Spinal cord (tissue), 10 donors: ENCODE measurements around the gene CYP4B1. TPM values are rescaled to one million over a fixed set of nuclear protein-coding genes. Genes with fewer than 3 reads are reported as not detected.
"Not testable (repeated sequence)": the region's sequence is repeated elsewhere in the genome, so short reads cannot be mapped to it uniquely, and the experiment has no call there.

Experiments used
- DNase-seq, 6 donors: peaks; one replicate each; pipeline versions ENCODE4 v3.0.0 to v3.0.0-alpha.2; 2013 to 2015; ENCODE audit warnings: low spot score in 6 of 6, low read depth in 4 of 6
- H3K27ac ChIP-seq: one replicate; pipeline ENCODE4 v1.5.1; 2013; ENCODE audit warnings: low read depth, low read length, control low read depth
- H3K27me3 ChIP-seq: one replicate; pipeline ENCODE4 v1.6.1; 2013; ENCODE audit warnings: low read length; ENCODE audit not compliant: control insufficient read depth, insufficient read depth
- H3K36me3 ChIP-seq: one replicate; pipeline ENCODE4 v1.6.1; 2013; ENCODE audit warnings: low read length; ENCODE audit not compliant: control insufficient read depth, insufficient read depth
- H3K4me1 ChIP-seq: one replicate; pipeline ENCODE4 v1.6.1; 2013; ENCODE audit warnings: low read length; ENCODE audit not compliant: control insufficient read depth, insufficient read depth
- H3K4me3 ChIP-seq: one replicate; pipeline ENCODE4 v1.5.1; 2013; ENCODE audit warnings: low read depth, low read length, control low read depth
- H3K9me3 ChIP-seq: one replicate; pipeline ENCODE4 v1.6.1; 2013; ENCODE audit warnings: low read length; ENCODE audit not compliant: control insufficient read depth, insufficient read depth
- WGBS: methylation state at CpG from one replicate; pipeline ENCODE4 v1.1.5; 2013; ENCODE audit warnings: missing lambda C conversion rate; ENCODE audit not compliant: insufficient coverage; 5-methylcytosine and 5-hydroxymethylcytosine counted together
- polyA plus RNA-seq, 2 donors: library from polyadenylated mRNA; unstranded; fragments of 120-200 nt; gene quantifications; one replicate each; pipeline ENCODE4 v1.2.1, GENCODE V29; 2013; ENCODE audit not compliant: insufficient read length in 2 of 2
- total RNA-seq, 2 donors: library from RNA; depleted of rRNA in 1 of 2; stranded (reverse); fragments of 120-200 nt in 1 of 2; fragments of >200 nt in 1 of 2; gene quantifications; one replicate each; pipeline versions ENCODE4 v1.2.3 to v1.2.4, GENCODE V29; 2013 to 2014
- donor health status: healthy.

The CYP4B1 gene
- total and polyA plus RNA-seq, 4 donors: 0.33 to 0.66 (median 0.53) TPM

DNA sequence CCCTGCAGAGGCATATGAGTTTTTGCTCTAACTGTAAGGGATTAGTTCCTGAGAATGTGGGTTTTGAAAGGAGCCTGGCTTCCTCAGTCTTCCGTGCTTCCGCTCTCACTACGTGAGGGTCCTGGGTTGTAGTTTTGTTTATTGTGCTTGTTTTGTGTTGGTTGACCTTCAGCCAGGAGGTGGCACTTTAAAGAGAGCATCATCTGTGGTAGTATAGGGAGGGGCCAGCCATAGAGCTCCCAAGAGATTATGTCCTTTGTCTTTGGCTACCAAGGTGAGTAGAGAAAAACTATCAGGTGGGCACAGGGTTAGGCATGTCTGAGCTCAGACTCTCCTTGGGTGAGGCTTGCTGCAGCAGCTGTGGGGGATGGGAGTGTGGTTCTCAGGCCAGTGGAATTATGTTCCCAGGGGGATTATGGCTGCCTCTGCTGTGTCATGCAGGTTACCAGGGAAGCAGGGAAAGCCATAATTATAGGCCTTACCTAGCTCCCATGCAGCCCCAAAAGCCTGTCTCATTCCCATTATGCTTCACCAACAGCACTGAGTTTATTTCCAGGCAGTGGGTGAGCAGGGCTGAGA, 23.5 kb downstream of the CYP4B1 start:
- Histone ChIP-seq H3K9me3 (no peaks in the 10 kb centered on the region), H3K4me1 (no peaks in the 10 kb centered on the region), H3K4me3 (no peak overlapping the region), H3K27ac (no peak overlapping the region), H3K36me3 (no peaks in the 10 kb centered on the region), H3K27me3 (no peaks in the 10 kb centered on the region)
- no peak for DNase-seq
- WGBS: 89% methylated on average over 3 of the region's 3 CpGs

DNA sequence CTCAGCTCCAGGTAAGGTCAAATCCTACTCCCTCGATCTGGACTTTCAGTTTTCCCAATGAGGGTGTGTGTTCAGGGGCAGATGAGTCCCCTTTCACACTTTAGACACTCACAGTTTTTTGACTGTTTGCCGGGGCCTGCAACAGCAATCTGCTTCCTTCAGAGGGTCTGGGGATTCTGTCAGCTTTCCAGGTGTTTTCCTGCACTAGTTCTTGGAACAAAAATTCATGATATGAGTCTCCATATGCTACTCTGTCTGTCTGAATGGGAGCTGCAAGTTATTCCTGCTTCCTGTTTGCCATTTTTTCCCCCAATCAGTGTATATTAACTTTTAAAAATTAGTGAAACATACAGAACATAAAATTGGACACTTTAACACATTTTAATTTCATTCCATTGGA, 24.3 kb downstream of the CYP4B1 start:
- 75% methylated on average over 1 of the region's 2 CpGs for WGBS
- Histone ChIP-seq H3K4me1 (no peaks in the 10 kb centered on the region), H3K4me3 (no peak overlapping the region), H3K36me3 (no peaks in the 10 kb centered on the region), H3K27me3 (no peaks in the 10 kb centered on the region), H3K9me3 (no peaks in the 10 kb centered on the region), H3K27ac (no peak overlapping the region)
- DNase-seq: peak in 1 of 6 donors; percentile 79

DNA sequence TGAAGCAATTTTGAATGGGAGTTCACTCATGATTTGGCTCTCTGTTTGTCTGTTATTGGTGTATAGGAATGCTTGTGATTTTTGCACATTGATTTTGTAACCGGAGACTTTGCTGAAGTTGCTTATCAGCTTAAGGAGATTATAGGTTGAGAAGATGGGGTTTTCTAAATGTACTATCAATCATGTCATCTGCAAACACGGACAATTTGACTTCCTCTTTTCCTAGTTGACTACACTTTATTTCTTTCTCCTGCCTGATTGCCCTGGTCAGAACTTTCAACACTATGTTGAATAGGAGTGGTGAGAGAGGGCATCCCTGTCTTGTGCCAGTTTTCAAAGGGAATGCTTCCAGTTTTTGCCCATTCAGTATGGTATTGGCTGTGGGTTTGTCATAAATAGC, 28.0 kb downstream of the CYP4B1 start:
- H3K9me3 ChIP-seq, H3K36me3 ChIP-seq, DNase-seq, H3K27me3 ChIP-seq, H3K27ac ChIP-seq, H3K4me1 ChIP-seq, H3K4me3 ChIP-seq: not testable (repeated sequence)
- WGBS: no CpG with 5 or more reads among the region's 2 CpGs

DNA sequence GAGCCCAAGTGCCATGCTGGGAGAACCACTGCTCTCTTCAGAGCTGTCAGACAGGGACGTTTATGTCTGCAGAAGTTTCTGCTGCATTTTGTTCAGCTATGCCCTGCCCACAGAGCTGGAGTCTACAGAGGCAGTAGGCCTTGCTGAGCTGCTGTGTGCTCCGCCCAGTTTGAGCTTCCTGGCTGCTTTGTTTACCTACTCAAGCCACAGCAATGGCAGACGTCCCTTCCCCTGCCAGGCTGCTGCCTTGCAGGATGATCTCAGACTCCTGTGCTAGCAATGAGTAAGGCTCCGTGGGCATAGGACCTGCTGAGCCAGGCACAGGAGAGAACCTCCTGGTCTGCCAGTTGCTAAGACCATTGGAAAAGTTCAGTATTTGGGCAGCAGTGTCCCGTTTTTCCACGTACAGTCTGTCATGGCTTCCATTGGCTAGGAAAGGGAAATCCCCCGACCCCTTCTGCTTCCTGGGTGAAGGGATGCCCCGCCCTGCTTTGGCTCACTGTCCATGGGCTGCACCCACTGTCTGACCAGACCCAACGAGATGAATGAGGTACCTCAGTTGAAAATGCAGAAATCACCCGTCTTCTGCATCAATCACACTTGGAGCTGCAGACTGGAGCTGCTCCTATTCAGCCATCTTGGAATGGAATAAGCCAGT, 31.9 kb downstream of the CYP4B1 start:
- Histone ChIP-seq H3K27me3 (peaks cover 2% of the 10 kb centered on the region), H3K9me3 (no peaks in the 10 kb centered on the region), H3K4me1 (no peaks in the 10 kb centered on the region), H3K4me3 (no peak overlapping the region), H3K36me3 (no peaks in the 10 kb centered on the region), H3K27ac (no peak overlapping the region)
- 83% methylated on average over 10 of the region's 10 CpGs for WGBS
- DNase-seq: no peak

DNA sequence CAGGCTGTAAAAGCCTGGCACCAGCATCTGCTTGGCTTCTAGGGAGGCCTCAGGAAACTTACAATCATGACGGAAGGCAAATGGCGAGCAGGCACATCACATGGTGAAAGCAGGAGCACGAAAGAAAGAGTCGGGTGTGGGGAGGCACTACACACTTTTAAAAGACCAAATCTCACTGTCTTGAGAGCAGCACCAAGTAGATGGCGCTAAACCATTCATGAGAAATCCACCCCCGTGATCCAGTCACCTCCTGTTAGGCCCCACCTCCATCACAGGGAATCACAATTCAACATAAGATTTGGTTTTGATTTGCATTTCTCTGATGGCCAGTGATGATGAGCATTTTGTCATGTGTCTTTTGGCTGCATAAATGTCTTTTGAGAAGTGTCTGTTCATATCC, 36.6 kb downstream of the CYP4B1 start:
- H3K36me3 ChIP-seq, H3K4me1 ChIP-seq, H3K27ac ChIP-seq, DNase-seq, H3K4me3 ChIP-seq, H3K27me3 ChIP-seq, H3K9me3 ChIP-seq: not testable (repeated sequence)
- WGBS: 73% methylated on average over 4 of the region's 6 CpGs

DNA sequence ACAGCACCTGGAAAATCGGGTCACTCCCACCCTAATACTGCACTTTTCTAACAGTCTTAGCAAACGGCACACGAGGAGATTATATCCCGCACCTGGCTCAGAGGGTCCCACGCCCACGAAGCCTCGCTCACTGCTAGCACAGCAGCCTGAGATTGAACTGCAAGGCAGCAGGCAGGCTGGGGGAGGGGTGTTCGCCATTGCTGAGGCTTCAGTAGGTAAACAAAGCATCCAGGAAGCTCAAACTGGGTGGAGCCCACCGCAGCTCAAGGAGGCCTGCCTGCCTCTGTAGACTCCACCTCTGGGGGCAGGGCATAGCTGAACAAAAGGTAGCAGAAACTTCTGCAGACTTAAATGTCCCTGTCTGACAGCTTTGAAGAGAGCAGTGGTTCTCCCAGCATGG, 47.5 kb downstream of the CYP4B1 start:
- H3K27ac ChIP-seq, H3K4me3 ChIP-seq, H3K4me1 ChIP-seq, DNase-seq, H3K27me3 ChIP-seq, H3K36me3 ChIP-seq, H3K9me3 ChIP-seq: not testable (repeated sequence)
- 93% methylated on average over 8 of the region's 9 CpGs for WGBS

DNA sequence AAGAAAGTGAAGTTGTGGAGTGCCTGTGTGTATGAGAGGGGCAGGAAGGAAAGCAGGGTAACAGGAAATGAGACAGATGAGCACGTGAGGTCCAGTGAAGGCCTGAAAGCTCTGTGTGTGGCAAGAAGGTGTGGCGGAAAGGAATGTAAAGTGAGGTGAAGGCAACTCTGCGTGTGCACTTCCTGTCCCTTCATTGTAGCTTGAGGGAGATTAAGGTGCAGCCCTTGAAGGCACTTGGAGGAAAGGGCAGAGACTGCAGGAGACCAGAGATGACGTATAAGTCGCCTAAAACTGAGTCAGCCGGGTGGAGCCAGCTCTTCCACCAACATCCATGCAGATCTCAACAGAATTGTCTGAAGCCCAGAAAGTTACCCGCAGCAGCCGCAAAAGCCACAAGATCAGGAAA, 58.8 kb downstream of the CYP4B1 start:
- H3K4me3 ChIP-seq, H3K9me3 ChIP-seq, H3K27me3 ChIP-seq, DNase-seq, H3K4me1 ChIP-seq, H3K27ac ChIP-seq, H3K36me3 ChIP-seq: not testable (repeated sequence)
- WGBS: no CpG with 5 or more reads among the region's 8 CpGs

DNA sequence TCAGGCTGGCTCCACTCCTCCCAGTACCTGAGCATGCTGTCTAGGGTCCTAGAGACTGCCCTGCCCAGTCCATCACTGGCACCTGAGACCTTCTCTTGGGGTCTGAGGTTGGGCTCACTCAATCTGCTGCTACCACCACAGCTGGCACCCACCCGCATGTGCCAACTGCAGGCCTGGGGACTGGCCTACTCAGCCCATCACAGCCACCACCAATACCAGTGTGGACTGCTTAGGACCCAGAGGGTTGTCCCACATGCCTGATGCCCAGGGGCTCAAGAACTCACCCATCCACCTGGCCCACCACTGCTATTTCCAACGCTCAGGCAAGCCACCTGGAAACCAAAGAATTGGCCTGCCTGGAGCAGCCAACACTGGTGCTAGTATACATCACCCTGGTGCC, 63.5 kb downstream of the CYP4B1 start:
- no peaks in the 10 kb centered on the region for H3K4me1 ChIP-seq
- H3K4me3 ChIP-seq: no peak overlapping the region
- no peak overlapping the region for H3K27ac ChIP-seq
- H3K36me3 ChIP-seq: no peaks in the 10 kb centered on the region
- no peak for DNase-seq
- WGBS: 97% methylated on average over 2 of the region's 2 CpGs
- H3K9me3 ChIP-seq: no peaks in the 10 kb centered on the region
- H3K27me3 ChIP-seq: no peaks in the 10 kb centered on the region
